Astrocyte (in vitro differentiated cells and primary cell): Measurements from ENCODE around the gene UGCG. TPM values are rescaled to one million over a fixed set of nuclear protein-coding genes. Genes with fewer than 3 reads are reported as not detected.
"Not testable (repeated sequence)": the region's sequence is repeated elsewhere in the genome, so short reads cannot be mapped to it uniquely, and the experiment has no call there.

ENCODE experiments used
- DNase-seq: peaks from one replicate; pipeline ENCODE4 v3.0.0-alpha.2; 2010; ENCODE audit warnings: low read depth
- FAIRE-seq: peaks from 2 replicates; lab custom pipeline; 2011; peaks lifted over from hg19 to GRCh38; lab: Jason Lieb, UNC
- H2AFZ ChIP-seq: 2 replicates; pipeline ENCODE4 v1.6.0; 2012; ENCODE audit warnings: low read depth, low read length, inconsistent platforms
- H3K27ac ChIP-seq: 2 replicates; pipeline ENCODE4 v1.5.1; 2011; ENCODE audit warnings: low read depth, low read length, inconsistent platforms
- H3K27me3 ChIP-seq: 2 replicates; pipeline ENCODE4 v1.6.0; 2011; ENCODE audit warnings: low read length, inconsistent platforms; ENCODE audit not compliant: insufficient read depth
- H3K36me3 ChIP-seq: 2 replicates; pipeline ENCODE4 v1.5.1; 2011; ENCODE audit warnings: low read length, inconsistent platforms; ENCODE audit not compliant: insufficient read depth
- H3K4me1 ChIP-seq: 2 replicates; pipeline ENCODE4 v1.5.1; 2011; ENCODE audit warnings: low read length, inconsistent platforms; ENCODE audit not compliant: insufficient read depth
- H3K4me2 ChIP-seq: 2 replicates; pipeline ENCODE4 v1.6.0; 2012; ENCODE audit warnings: low read length, inconsistent platforms
- H3K4me3 ChIP-seq: 2 replicates; pipeline ENCODE4 v1.5.1; 2011; ENCODE audit warnings: low read depth, mild to moderate bottlenecking, low read length, inconsistent platforms; ENCODE audit not compliant: insufficient read depth
- H3K79me2 ChIP-seq: 2 replicates; pipeline ENCODE4 v1.6.0; 2012; ENCODE audit warnings: mild to moderate bottlenecking, low read length, inconsistent platforms; ENCODE audit not compliant: insufficient read depth
- H3K9ac ChIP-seq: 2 replicates; pipeline ENCODE4 v1.6.0; 2012; ENCODE audit warnings: mild to moderate bottlenecking, low read length, inconsistent platforms
- H3K9me3 ChIP-seq: 2 replicates; pipeline ENCODE4 v1.5.1; 2012; ENCODE audit warnings: low read depth, mild to moderate bottlenecking, low read length, inconsistent platforms; ENCODE audit not compliant: insufficient read depth
- H4K20me1 ChIP-seq: 2 replicates; pipeline ENCODE4 v1.6.0; 2012; ENCODE audit warnings: low read length, inconsistent platforms; ENCODE audit not compliant: insufficient read depth
- H3K27ac Mint-ChIP-seq: one replicate; pipeline ENCODE4 v1.8.0; 2021; ENCODE audit warnings: mild to moderate bottlenecking, mixed read lengths; ENCODE audit not compliant: unreplicated experiment
- H3K27me3 Mint-ChIP-seq: one replicate; pipeline ENCODE4 v1.8.0; 2021; ENCODE audit warnings: low read depth, mixed read lengths; ENCODE audit not compliant: unreplicated experiment
- H3K36me3 Mint-ChIP-seq: one replicate; pipeline ENCODE4 v1.8.0; 2021; ENCODE audit warnings: low read depth, mixed read lengths; ENCODE audit not compliant: unreplicated experiment
- H3K4me1 Mint-ChIP-seq: one replicate; pipeline ENCODE4 v1.8.0; 2021; ENCODE audit warnings: low read depth, mixed read lengths; ENCODE audit not compliant: unreplicated experiment
- H3K4me3 Mint-ChIP-seq: one replicate; pipeline ENCODE4 v1.8.0; 2021; ENCODE audit warnings: mild to moderate bottlenecking, moderate library complexity, mixed read lengths; ENCODE audit not compliant: unreplicated experiment
- H3K9me3 Mint-ChIP-seq: one replicate; pipeline ENCODE4 v1.8.0; 2021; ENCODE audit warnings: mild to moderate bottlenecking, mixed read lengths; ENCODE audit not compliant: unreplicated experiment
- CTCF ChIP-seq: IDR thresholded peaks from 2 replicates; pipeline ENCODE4 v1.5.1; 2011; ENCODE audit warnings: low read depth, mild to moderate bottlenecking, inconsistent platforms, low read length, moderate library complexity; ENCODE audit not compliant: insufficient read depth
- EZH2 ChIP-seq: IDR thresholded peaks from 2 replicates; pipeline ENCODE4 v1.6.1; 2012; ENCODE audit warnings: mild to moderate bottlenecking, low read length, inconsistent platforms; ENCODE audit not compliant: insufficient read depth
- total RNA-seq: library from RNA; stranded (reverse); gene quantifications from 2 replicates; pipeline ENCODE4 v1.2.1, GENCODE V29; 2021

Gene UGCG
- total RNA-seq, 1 donor from 2014 or later = 166 TPM

GRCh38 chr9:111874500-111874899, 22.1 kb upstream of the UGCG start:
- Mint-ChIP-seq H3K27me3 (peaks cover 2% of the 10 kb centered on the region), H3K4me3 (no peak overlapping the region), H3K36me3 (no peaks in the 10 kb centered on the region), H3K27ac (no peak overlapping the region), H3K4me1 (peaks cover 3% of the 10 kb centered on the region), H3K9me3 (no peaks in the 10 kb centered on the region)
- TF ChIP-seq CTCF (no peak), EZH2 (no peak)
- Histone ChIP-seq H3K4me3 (no peak overlapping the region), H2AFZ (no peak overlapping the region), H3K27ac (no peak overlapping the region), H3K4me1 (no peaks in the 10 kb centered on the region), H3K79me2 (no peaks in the 10 kb centered on the region), H4K20me1 (no peaks in the 10 kb centered on the region), H3K36me3 (no peaks in the 10 kb centered on the region), H3K4me2 (no peak overlapping the region), H3K9me3 (no peaks in the 10 kb centered on the region), H3K9ac (no peak overlapping the region), H3K27me3 (no peaks in the 10 kb centered on the region)
- no peak for DNase-seq
- FAIRE-seq = no peak

GRCh38 chr9:111875291-111875690, 21.3 kb upstream of the UGCG start:
- H3K4me3 Mint-ChIP-seq, H3K4me3 ChIP-seq, H3K4me1 Mint-ChIP-seq, H3K27me3 Mint-ChIP-seq, H3K9me3 ChIP-seq, H3K4me1 ChIP-seq, H3K9ac ChIP-seq, H3K4me2 ChIP-seq, H3K27ac ChIP-seq, H4K20me1 ChIP-seq, H3K36me3 ChIP-seq, H3K36me3 Mint-ChIP-seq, H3K9me3 Mint-ChIP-seq, H2AFZ ChIP-seq, DNase-seq, H3K79me2 ChIP-seq, FAIRE-seq, H3K27ac Mint-ChIP-seq, H3K27me3 ChIP-seq: not testable (repeated sequence)

GRCh38 chr9:111875691-111876090, 20.9 kb upstream of the UGCG start:
- not testable (repeated sequence) for H3K27ac ChIP-seq, H3K4me1 Mint-ChIP-seq, H3K36me3 ChIP-seq, H3K4me1 ChIP-seq, H3K9me3 Mint-ChIP-seq, H3K36me3 Mint-ChIP-seq, H2AFZ ChIP-seq, H3K4me3 Mint-ChIP-seq, H3K9ac ChIP-seq, H4K20me1 ChIP-seq, FAIRE-seq, H3K4me3 ChIP-seq, H3K27me3 Mint-ChIP-seq, H3K27ac Mint-ChIP-seq, DNase-seq, H3K9me3 ChIP-seq, H3K27me3 ChIP-seq, H3K4me2 ChIP-seq, H3K79me2 ChIP-seq

GRCh38 chr9:111876179-111876578, 20.4 kb upstream of the UGCG start:
- no peaks in the 10 kb centered on the region for H3K9me3 ChIP-seq
- TF ChIP-seq EZH2 = no peak
- Mint-ChIP-seq H3K27ac (no peak overlapping the region), H3K9me3 (peaks cover 2% of the 10 kb centered on the region), H3K27me3 (peaks cover 2% of the 10 kb centered on the region), H3K4me1 (peaks cover under 1% of the 10 kb centered on the region), H3K36me3 (no peaks in the 10 kb centered on the region), H3K4me3 (no peak overlapping the region)
- no peak for DNase-seq
- H3K4me2 ChIP-seq = no peak overlapping the region
- no peak overlapping the region for H3K4me3 ChIP-seq
- H3K36me3 ChIP-seq = no peaks in the 10 kb centered on the region
- no peak overlapping the region for H3K9ac ChIP-seq
- H3K4me1 ChIP-seq = no peaks in the 10 kb centered on the region
- H4K20me1 ChIP-seq = no peaks in the 10 kb centered on the region
- H2AFZ ChIP-seq = no peak overlapping the region
- no peaks in the 10 kb centered on the region for H3K79me2 ChIP-seq
- FAIRE-seq = no peak
- H3K27me3 ChIP-seq = no peaks in the 10 kb centered on the region
- no peak overlapping the region for H3K27ac ChIP-seq
